Measurements from ENCODE around the gene ZNF786.
"Not testable (repeated sequence)": the region's sequence is repeated elsewhere in the genome, so short reads cannot be mapped to it uniquely, and the experiment has no call there.

- TF ChIP-seq POLR2A (IDR thresholded peaks at IDR 0.05); CTCF (IDR thresholded peaks at IDR 0.05 in 8 of 11, conservative IDR thresholded peaks at IDR 0.05 in 3 of 11); POLR2AphosphoS5 (IDR thresholded peaks at IDR 0.05): not testable (repeated sequence)
These were observed 28.2 kb downstream of the ZNF786 start for GRCh38 chr7:149062217-149062899.

All from spleen (tissue), 7 donors.